Loucy (cell line): Measurements from ENCODE around the gene DUSP28.
A peak's percentile ranks its signal among the peaks of the same experiment; 100 is the strongest.

Experiments used
- H2AFZ ChIP-seq: fragments of 200-600 bp; sonication (generic); 2 replicates; pipeline ENCODE4 v1.6.0; 2016; ENCODE audit warnings: antibody characterized with exemption, mild to moderate bottlenecking, low read length, moderate library complexity
- H3F3A ChIP-seq: fragments of 200-600 bp; 2 replicates; pipeline ENCODE4 v1.6.0; 2016; ENCODE audit warnings: antibody characterized with exemption, low read depth, mild to moderate bottlenecking
- H3K27me3 ChIP-seq: fragments of 200-600 bp; sonication (generic); 2 replicates; pipeline ENCODE4 v1.6.1; 2014; ENCODE audit warnings: low read length, mild to moderate bottlenecking; ENCODE audit not compliant: insufficient read depth, poor library complexity, severe bottlenecking
- H3K36me3 ChIP-seq: fragments of 200-600 bp; sonication (generic); 2 replicates; pipeline ENCODE4 v1.6.1; 2016; ENCODE audit warnings: low read length; ENCODE audit not compliant: insufficient read depth
- H3K4me1 ChIP-seq: fragments of 200-600 bp; sonication (generic); 2 replicates; pipeline ENCODE4 v1.5.1; 2014; ENCODE audit warnings: low read length, mild to moderate bottlenecking; ENCODE audit not compliant: insufficient read depth, poor library complexity, severe bottlenecking
- H3K4me2 ChIP-seq: fragments of 200-600 bp; sonication (generic); 2 replicates; pipeline ENCODE4 v1.6.0; 2014; ENCODE audit warnings: antibody characterized with exemption, low read length, low read depth, mild to moderate bottlenecking; ENCODE audit not compliant: poor library complexity, severe bottlenecking
- H3K4me3 ChIP-seq: fragments of 200-600 bp; sonication (generic); 2 replicates; pipeline ENCODE4 v1.5.1; 2014; ENCODE audit warnings: low read length, mild to moderate bottlenecking, mixed read lengths; ENCODE audit not compliant: poor library complexity, severe bottlenecking
- H3K79me2 ChIP-seq: fragments of 200-600 bp; sonication (generic); 2 replicates; pipeline ENCODE4 v1.6.1; 2014; ENCODE audit warnings: low read length; ENCODE audit not compliant: insufficient read depth
- H3K9ac ChIP-seq: fragments of 200-600 bp; sonication (generic); 2 replicates; pipeline ENCODE4 v1.6.0; 2014; ENCODE audit warnings: mild to moderate bottlenecking, low read depth, low read length, moderate library complexity; ENCODE audit not compliant: poor library complexity, severe bottlenecking
- H3K9me2 ChIP-seq: fragments of 200-600 bp; sonication (generic); replicated peaks from 2 replicates; pipeline ENCODE4 v1.6.1; 2016; ENCODE audit warnings: low read depth, low read length, mixed read lengths
- H3K9me3 ChIP-seq: fragments of 200-600 bp; sonication (generic); 2 replicates; pipeline ENCODE4 v1.6.1; 2014; ENCODE audit warnings: mild to moderate bottlenecking, antibody characterized with exemption, low read length, low read depth; ENCODE audit not compliant: insufficient read depth
- H4K20me1 ChIP-seq: fragments of 200-600 bp; sonication (generic); 2 replicates; pipeline ENCODE4 v1.6.0; 2014; ENCODE audit warnings: antibody characterized with exemption, low read length, mild to moderate bottlenecking; ENCODE audit not compliant: insufficient read depth, poor library complexity, severe bottlenecking
- EZH2phosphoT487 ChIP-seq: fragments of 200-600 bp; IDR thresholded peaks from 2 replicates; pipeline ENCODE4 v1.6.1; 2018; ENCODE audit warnings: antibody characterized with exemption, mild to moderate bottlenecking, moderate library complexity, borderline replicate concordance
- TF ChIP-seq, protein P1 (sequence below): fragments of 200-600 bp; sonication (generic); conservative IDR thresholded peaks from 2 replicates; pipeline ENCODE4 v1.5.1; 2014; ENCODE audit warnings: mild to moderate bottlenecking, antibody characterized with exemption, low read length

Gene DUSP28

DNA sequence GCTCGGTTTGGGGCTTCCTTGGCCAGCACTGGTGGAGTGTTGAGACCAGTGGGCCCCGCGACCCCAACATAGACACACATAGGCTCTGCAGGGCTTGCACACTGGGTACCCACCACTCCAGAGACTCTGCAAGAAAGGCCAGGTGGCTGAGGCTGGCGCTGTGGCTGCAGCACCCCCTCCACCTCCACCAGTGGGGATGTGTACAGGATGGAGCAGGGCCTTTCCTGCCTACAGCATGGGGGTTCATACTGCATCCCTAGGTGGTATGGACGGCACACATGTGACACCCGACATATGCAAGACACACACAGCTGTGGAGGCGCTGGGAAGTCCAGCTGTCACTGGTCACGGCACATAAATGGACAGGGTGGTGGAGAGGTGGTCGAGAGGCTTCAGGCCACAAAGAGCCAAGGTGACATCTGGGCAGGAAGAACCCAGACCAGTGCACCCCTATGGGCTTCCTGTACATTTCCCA is 9.4 kb downstream of the DUSP28 start:
- Histone ChIP-seq H3F3A (no peaks in the 10 kb centered on the region), H3K4me2 (peak overlapping the region; percentile 94), H3K36me3 (no peaks in the 10 kb centered on the region), H3K4me1 (peaks cover 43% of the 10 kb centered on the region), H4K20me1 (peaks cover 32% of the 10 kb centered on the region), H3K79me2 (peaks cover 51% of the 10 kb centered on the region), H2AFZ (no peak overlapping the region), H3K4me3 (peak overlapping the region; percentile 84), H3K9me2 (no peaks in the 10 kb centered on the region), H3K9ac (peak overlapping the region; percentile 82), H3K27me3 (no peaks in the 10 kb centered on the region), H3K9me3 (no peaks in the 10 kb centered on the region)
- TF ChIP-seq, protein P1, sequence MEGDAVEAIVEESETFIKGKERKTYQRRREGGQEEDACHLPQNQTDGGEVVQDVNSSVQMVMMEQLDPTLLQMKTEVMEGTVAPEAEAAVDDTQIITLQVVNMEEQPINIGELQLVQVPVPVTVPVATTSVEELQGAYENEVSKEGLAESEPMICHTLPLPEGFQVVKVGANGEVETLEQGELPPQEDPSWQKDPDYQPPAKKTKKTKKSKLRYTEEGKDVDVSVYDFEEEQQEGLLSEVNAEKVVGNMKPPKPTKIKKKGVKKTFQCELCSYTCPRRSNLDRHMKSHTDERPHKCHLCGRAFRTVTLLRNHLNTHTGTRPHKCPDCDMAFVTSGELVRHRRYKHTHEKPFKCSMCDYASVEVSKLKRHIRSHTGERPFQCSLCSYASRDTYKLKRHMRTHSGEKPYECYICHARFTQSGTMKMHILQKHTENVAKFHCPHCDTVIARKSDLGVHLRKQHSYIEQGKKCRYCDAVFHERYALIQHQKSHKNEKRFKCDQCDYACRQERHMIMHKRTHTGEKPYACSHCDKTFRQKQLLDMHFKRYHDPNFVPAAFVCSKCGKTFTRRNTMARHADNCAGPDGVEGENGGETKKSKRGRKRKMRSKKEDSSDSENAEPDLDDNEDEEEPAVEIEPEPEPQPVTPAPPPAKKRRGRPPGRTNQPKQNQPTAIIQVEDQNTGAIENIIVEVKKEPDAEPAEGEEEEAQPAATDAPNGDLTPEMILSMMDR = no peak
- no peak for TF ChIP-seq EZH2phosphoT487

DNA sequence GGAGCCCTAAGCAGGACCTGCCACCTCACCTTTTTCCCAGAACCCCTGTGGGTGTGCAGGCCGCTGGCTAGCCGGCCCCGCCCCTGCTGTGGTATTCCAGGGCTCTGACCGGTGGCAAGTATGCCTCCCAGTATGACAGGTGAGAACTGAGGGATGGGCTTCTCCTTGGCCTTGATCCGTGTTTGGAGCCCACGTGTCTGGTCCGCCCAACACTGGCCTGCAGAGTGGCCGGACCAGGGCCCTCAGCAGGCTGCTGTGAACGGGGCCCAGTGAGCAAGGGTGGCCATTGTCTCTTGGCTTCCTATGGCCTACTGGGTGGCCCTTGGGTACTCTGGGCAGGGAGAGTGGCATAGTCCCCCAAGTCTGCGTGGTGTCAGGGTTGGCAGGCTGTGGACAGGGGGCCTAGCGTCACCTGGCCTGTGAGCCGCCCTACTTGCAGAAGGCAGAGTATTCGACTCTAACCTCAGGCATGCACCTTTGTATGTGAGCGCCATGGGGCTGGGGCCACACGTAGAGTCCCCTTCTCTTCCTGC is 9.9 kb downstream of the DUSP28 start:
- Histone ChIP-seq H3K79me2 (peaks cover 51% of the 10 kb centered on the region), H3K9me3 (no peaks in the 10 kb centered on the region), H3K4me1 (peaks cover 38% of the 10 kb centered on the region), H3K4me3 (peak overlapping the region; percentile 84), H3K36me3 (no peaks in the 10 kb centered on the region), H3K9ac (peak overlapping the region; percentile 82), H3K27me3 (no peaks in the 10 kb centered on the region), H3K4me2 (peak overlapping the region; percentile 94), H2AFZ (no peak overlapping the region), H3K9me2 (no peaks in the 10 kb centered on the region), H4K20me1 (peaks cover 32% of the 10 kb centered on the region), H3F3A (no peaks in the 10 kb centered on the region)
- TF ChIP-seq, protein P1 = no peak

DNA sequence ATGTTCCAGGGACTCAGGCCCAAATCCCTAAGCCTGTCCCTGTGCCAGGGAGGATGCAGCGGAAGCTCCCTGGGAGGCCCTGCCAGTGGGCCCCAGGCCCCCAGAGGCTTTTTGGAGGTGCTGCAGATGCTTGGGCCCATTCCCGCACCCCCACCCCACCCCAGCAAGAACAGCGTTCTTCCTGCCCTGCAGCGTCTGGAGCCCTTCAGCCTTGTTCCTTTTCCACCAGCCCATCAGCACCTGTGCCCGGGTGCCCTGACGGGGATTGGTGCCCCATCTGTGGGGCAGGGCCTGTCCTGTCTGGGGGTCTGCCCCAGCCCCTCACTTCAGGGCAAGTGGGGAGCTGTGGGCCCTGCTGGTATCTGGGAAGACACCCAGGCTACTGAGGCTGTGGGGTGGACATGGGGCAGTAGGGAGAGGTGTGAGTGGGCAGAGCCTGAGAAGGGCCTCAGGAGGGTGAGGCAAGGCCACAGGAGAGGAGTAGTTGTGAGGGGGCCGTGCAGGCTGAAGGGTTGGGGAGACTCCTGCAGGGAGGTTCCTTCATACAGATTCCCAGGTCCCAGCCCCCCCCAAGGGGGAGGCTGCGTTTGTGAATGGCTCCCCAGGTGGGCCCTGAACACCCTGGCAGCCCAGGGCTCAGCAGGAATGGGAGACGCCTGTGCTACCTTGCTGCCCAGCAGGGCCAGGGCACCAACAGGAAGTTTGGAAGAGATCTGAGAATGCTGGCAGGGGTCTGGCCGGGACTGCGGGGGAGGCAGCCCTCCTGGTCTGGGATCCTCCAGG is 10.6 kb downstream of the DUSP28 start:
- no peaks in the 10 kb centered on the region for H3K36me3 ChIP-seq
- H3K27me3 ChIP-seq = no peaks in the 10 kb centered on the region
- H4K20me1 ChIP-seq = peaks cover 32% of the 10 kb centered on the region
- no peaks in the 10 kb centered on the region for H3F3A ChIP-seq
- peaks cover 51% of the 10 kb centered on the region for H3K79me2 ChIP-seq
- peaks cover 32% of the 10 kb centered on the region for H3K4me1 ChIP-seq
- H3K9me3 ChIP-seq = no peaks in the 10 kb centered on the region
- TF ChIP-seq, protein P1 = no peak
- TF ChIP-seq EZH2phosphoT487 = no peak
- peak overlapping the region; percentile 84 for H3K4me3 ChIP-seq
- H3K4me2 ChIP-seq = peak overlapping the region; percentile 94
- H2AFZ ChIP-seq = no peak overlapping the region
- H3K9ac ChIP-seq = peak overlapping the region; percentile 82
- H3K9me2 ChIP-seq = no peaks in the 10 kb centered on the region
